ENCODE measurements around the gene ICAM4.

The ICAM4 gene

DNA sequence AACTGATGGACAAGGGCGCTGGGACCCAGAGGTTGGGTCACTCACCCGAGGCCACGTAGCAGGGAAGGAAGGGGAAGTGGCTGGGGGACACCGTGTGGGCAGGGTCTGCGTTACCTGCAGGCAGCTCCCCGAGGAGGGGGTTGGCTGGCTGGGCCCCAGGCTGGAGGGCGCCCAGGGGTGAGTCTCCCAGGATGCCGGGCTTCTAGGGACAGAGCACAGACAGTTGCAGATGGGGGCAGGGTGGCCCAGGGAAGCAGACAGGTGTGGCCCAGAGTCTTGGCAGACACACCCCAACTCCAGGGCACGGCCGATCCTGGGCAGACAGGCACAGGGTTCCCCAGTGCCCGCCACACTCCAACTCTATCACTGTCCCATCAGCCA lies 34.7 kb downstream of the ICAM4 start:
- ChIA-PET POLR2A (ENCODE audit: low non-redundant PET) (no interaction called here), CTCF (no interaction called here)
- TF ChIP-seq, protein P1, sequence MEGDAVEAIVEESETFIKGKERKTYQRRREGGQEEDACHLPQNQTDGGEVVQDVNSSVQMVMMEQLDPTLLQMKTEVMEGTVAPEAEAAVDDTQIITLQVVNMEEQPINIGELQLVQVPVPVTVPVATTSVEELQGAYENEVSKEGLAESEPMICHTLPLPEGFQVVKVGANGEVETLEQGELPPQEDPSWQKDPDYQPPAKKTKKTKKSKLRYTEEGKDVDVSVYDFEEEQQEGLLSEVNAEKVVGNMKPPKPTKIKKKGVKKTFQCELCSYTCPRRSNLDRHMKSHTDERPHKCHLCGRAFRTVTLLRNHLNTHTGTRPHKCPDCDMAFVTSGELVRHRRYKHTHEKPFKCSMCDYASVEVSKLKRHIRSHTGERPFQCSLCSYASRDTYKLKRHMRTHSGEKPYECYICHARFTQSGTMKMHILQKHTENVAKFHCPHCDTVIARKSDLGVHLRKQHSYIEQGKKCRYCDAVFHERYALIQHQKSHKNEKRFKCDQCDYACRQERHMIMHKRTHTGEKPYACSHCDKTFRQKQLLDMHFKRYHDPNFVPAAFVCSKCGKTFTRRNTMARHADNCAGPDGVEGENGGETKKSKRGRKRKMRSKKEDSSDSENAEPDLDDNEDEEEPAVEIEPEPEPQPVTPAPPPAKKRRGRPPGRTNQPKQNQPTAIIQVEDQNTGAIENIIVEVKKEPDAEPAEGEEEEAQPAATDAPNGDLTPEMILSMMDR (conservative IDR thresholded peaks at IDR 0.05; ENCODE audit: low read depth) = no peak

DNA sequence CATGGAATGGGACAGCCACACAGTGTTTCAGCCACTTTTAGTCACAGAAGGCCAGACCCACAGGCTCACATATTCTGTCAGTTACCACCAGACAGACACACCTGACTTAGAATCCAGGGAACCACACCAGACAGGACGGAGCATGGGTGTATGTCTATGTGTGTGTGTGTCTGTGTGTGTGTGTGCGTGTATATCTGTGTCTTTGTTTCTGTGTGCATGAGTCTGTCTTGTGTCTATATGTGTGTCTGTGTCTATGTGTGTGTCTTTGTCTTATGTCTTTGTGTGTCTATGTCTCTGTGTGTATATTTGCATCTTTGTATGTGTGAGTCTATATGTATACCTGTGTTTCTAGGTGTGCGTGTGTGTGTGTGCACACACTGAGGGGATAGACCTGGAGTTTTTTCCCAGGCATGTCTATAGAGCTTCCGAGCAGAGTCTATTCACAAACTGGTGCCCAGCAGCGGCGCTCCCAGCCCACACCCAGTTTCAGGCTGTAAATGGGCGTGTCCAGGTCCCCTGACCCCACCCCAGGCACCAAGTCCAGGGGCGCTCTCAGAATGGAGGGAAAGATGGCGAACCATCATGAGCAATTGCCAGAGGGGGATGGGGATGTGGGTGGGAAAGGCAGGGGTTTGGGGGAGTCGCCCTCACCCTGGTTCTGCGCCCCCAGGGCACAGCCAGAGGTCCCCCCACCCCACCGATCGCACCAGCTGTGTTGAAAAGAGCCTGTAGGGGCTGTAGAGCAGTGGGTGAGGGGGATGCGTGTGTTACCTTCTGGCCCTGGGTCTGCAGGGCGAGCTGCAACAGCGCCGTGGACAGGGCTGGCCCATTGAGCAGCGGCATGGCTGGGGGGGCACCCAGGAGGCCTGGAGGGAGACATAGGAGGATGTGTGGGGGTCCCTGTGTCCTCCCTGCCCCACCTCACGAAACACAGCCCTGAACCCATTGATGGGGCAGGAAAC lies 35.4 kb downstream of the ICAM4 start:
- DNase-seq (ENCODE audit: low spot score) = no peak
- ChIA-PET POLR2A (ENCODE audit: low non-redundant PET) (no interaction called here), CTCF (no interaction called here)
- no peak overlapping the region; the same call in 1 of the 2 replicates for H3K27ac ChIP-seq
- TF ChIP-seq, protein P1 (conservative IDR thresholded peaks at IDR 0.05; ENCODE audit: low read depth) = no peak

More for the DNA sequence above, 34.7 kb downstream of the ICAM4 start:
- DNase-seq (ENCODE audit: low spot score) = no peak
- H3K27ac ChIP-seq = no peak overlapping the region; the same call in 1 of the 2 replicates

DNA sequence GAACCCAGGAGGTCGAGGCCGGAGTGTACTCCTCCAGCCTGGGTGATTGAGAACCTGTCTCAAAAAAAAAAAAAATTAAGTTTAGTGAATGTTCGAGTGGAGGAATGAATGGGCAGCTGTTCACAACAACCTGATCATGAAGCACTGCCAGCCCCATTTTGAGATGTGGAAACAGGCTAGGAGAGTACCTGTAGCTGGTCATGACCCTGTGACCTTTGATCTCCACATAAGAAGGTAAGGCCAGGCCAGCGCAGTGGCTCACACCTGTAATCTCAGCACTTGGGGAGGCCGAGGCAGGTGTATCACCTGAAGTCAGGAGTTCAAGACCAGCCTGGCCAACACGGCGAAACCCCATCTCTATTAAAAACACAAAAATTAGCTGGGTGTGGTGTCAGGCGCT lies 39.0 kb downstream of the ICAM4 start:
- ChIA-PET CTCF (interaction anchor here (0.7 to 1.1 kb wide), 2 partner anchors 91 to 96 kb away, joined by 4 to 5 read pairs; no protein-coding TSS in a partner anchor), POLR2A (ENCODE audit: low non-redundant PET) (no interaction called here)
- H3K27ac ChIP-seq = no peak overlapping the region; the same call in 1 of the 2 replicates
- TF ChIP-seq, protein P1 (conservative IDR thresholded peaks at IDR 0.05; ENCODE audit: low read depth) = no peak
- DNase-seq (ENCODE audit: low spot score) = no peak

DNA sequence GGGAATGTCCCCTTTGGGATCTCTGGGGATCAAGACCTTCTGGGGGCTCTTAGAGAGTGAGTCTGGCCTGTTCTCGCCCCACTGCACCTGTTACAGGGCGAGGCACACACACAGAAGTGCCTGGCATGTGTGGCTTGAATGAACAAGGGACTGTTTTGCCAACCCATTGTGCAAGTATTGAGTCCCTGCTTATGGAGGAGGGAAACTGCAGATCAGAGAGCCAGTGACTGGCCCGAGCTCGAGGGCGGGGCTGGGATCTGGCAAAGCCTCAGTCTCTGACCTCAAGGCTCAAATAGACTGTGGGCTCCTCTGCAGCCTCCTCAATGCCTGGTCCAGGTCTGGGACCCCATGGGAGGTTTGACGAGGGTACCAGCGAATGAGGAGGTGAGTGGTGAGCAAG lies 41.0 kb downstream of the ICAM4 start:
- ChIA-PET POLR2A (ENCODE audit: low non-redundant PET) (no interaction called here), CTCF (no interaction called here)

DNA sequence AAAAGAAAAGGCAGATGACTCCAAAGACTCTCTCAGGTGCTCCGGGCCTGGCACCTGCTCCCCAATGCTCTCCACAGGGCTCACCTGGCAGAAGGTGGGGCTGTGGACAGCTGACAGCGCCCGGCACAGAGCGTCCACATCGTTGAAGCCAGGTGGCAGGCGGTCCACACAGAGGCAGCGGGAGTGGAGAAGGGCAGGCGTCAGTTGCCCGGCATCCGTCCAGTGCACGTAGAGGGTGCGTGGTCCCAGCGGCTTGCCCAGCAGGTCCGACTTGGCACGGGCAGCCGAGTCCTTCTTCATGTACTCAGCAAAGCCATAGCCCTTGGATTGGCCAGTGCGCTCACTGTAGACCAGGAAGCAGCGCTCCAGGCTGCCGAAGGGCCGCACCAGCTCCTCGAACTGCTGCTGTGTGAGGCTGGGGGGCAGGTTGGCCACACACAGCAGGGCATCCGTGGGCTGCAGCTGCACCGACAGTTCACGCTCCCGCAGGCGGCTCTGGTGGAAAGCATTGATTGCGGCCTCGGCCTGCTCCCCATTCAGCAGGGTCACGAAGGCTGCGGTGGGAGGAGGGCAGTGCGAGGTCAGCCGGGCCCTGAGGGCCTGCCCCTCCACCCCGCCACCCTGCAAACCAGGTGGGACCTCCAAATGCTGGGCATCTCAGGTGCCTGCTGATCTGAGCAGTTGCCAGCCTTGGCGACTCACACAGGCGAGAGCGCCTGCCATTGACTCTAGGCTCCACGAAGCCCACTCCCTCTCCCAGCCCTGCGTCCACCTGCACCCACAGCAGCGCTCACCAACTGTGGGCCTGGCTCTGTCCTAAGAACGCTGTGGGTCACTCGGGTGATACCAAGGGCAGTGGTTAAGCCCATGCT lies 42.0 kb downstream of the ICAM4 start:
- TF ChIP-seq, protein P1 (conservative IDR thresholded peaks at IDR 0.05; ENCODE audit: low read depth) = no peak
- ChIA-PET POLR2A (ENCODE audit: low non-redundant PET) (no interaction called here), CTCF (interaction anchor here (0.7 kb wide), 1 partner anchor 58 kb away, joined by 3 read pairs; the partner anchor contains the start of gene ICAM1)
- H3K27ac ChIP-seq = no peak overlapping the region
- DNase-seq (ENCODE audit: low spot score) = no peak

More for the DNA sequence above, 41.0 kb downstream of the ICAM4 start:
- TF ChIP-seq, protein P1 (conservative IDR thresholded peaks at IDR 0.05; ENCODE audit: low read depth) = no peak
- no peak overlapping the region for H3K27ac ChIP-seq
- DNase-seq (ENCODE audit: low spot score) = no peak

DNA sequence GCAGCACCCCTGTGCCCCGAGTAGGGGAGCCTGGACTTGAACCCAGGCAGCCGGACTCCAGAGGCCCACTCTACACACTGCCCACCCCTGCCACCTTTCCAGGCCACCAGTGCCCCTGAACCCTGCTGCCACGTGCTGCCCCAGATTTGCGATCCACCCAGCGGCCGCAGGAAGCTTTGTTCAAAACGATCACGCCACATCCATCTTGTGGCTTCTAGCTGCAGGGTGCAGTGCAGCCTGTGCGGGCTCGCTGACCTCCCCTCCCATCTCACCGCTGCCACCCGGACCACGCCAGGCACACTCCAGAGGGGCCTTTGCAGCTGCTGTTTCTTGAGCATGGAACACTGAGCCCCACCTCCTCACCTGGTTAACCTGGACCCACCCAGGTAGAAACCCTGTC lies 42.8 kb downstream of the ICAM4 start:
- DNase-seq (ENCODE audit: low spot score) = no peak
- no peak overlapping the region for H3K27ac ChIP-seq
- CTCF ChIA-PET = no interaction called here
- POLR2A ChIA-PET (ENCODE audit: low non-redundant PET) = no interaction called here
- TF ChIP-seq, protein P1 (conservative IDR thresholded peaks at IDR 0.05; ENCODE audit: low read depth) = no peak
